ENCODE measurements around the gene INHBE. TPM values are rescaled to one million over a fixed set of nuclear protein-coding genes. Genes with fewer than 3 reads are reported as not detected.
"Not testable (repeated sequence)": the region's sequence is repeated elsewhere in the genome, so short reads cannot be mapped to it uniquely, and the experiment has no call there.

Gene INHBE
- polyA plus RNA-seq, 3 donors: not detected

DNA sequence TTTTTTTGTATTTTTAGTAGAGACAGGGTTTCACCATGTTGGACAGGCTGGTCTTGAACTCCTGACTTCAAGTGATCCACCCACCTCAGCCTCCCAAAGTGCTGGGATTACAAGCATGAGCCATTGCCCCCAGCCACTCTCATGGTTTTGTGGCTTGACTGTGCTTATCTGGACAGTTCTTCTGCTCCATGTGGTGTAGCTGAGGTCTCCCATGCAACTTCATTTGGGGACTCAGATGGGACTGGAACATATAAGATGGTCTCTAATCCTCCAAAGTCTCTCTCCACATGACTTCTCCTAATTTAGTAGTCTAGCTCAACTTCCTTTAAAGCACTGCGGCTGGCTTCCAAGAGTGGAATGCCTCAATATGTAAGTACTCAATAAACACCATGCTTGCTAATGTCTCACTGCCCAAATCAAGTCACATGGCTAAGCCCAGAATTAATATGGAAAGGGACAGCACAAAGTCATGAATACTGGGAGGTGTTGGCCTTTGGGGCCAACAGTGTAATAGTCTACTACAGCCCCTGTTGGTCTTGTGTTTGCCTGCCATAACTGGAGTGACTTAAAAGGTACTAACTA lies 13.2 kb upstream of the INHBE start:
- intact Hi-C loops (cut with micrococcal nuclease): no loop called here
- H3K4me3 ChIP-seq (replicated peaks in 1 of 3; ENCODE audit: low read depth in 2 of 3, low read length in 3 of 3): no peak overlapping the region
- H3K36me3 Mint-ChIP-seq: no peaks in the 10 kb centered on the region
- H3K4me3 Mint-ChIP-seq: no peak overlapping the region
- no peak overlapping the region for H3K4me2 ChIP-seq (replicated peaks; ENCODE audit: extremely low read depth, low read length, poor library complexity, severe bottlenecking)
- H3K9me3 Mint-ChIP-seq: peaks cover 2 to 21% (median 14%) of the 10 kb centered on the region in 7 donors
- H3K9me3 ChIP-seq (replicated peaks in 1 of 2; ENCODE audit: control insufficient read depth in 1 of 2, insufficient read depth in 1 of 2, low read length in 2 of 2): peaks cover 6 to 7% of the 10 kb centered on the region in 2 donors
- no peaks in the 10 kb centered on the region for H4K20me1 ChIP-seq (ENCODE audit: insufficient read depth, low read length)
- TF ChIP-seq, protein P1, sequence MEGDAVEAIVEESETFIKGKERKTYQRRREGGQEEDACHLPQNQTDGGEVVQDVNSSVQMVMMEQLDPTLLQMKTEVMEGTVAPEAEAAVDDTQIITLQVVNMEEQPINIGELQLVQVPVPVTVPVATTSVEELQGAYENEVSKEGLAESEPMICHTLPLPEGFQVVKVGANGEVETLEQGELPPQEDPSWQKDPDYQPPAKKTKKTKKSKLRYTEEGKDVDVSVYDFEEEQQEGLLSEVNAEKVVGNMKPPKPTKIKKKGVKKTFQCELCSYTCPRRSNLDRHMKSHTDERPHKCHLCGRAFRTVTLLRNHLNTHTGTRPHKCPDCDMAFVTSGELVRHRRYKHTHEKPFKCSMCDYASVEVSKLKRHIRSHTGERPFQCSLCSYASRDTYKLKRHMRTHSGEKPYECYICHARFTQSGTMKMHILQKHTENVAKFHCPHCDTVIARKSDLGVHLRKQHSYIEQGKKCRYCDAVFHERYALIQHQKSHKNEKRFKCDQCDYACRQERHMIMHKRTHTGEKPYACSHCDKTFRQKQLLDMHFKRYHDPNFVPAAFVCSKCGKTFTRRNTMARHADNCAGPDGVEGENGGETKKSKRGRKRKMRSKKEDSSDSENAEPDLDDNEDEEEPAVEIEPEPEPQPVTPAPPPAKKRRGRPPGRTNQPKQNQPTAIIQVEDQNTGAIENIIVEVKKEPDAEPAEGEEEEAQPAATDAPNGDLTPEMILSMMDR (IDR thresholded peaks at IDR 0.05): no peak
- H3K4me1 Mint-ChIP-seq: peaks cover 5% of the 10 kb centered on the region
- H3K36me3 ChIP-seq (replicated peaks in 1 of 2; ENCODE audit: control insufficient read depth in 1 of 2, insufficient read depth in 2 of 2, low read length in 2 of 2): no peaks in the 10 kb centered on the region
- WGBS (ENCODE audit: insufficient coverage): no CpG with 5 or more reads among the region's 1 CpG
- no peaks in the 10 kb centered on the region for H3K27me3 ChIP-seq (ENCODE audit: control insufficient read depth in 2 of 2, insufficient read depth in 2 of 2, low read length in 2 of 2)
- H3K4me1 ChIP-seq (ENCODE audit: control insufficient read depth in 1 of 2, insufficient read depth in 2 of 2, low read length in 2 of 2): no peaks in the 10 kb centered on the region
- no peak overlapping the region for H3K9ac ChIP-seq (ENCODE audit: insufficient read depth, low read length, poor library complexity, severe bottlenecking)
- H3K27ac Mint-ChIP-seq: no peak overlapping the region
- no peak for DNase-seq
- no peak overlapping the region for H2AFZ ChIP-seq (ENCODE audit: insufficient read depth, low read depth, low read length, poor library complexity, severe bottlenecking)
- no peak overlapping the region for H3K27ac ChIP-seq (ENCODE audit: low read depth in 1 of 2, low read length in 2 of 2)
- H3K27me3 Mint-ChIP-seq (ENCODE audit: low read depth in 3 of 3): peaks cover 0 to 1% (median 0%) of the 10 kb centered on the region in 3 donors
- H3K79me2 ChIP-seq (ENCODE audit: insufficient read depth, low read length): no peaks in the 10 kb centered on the region

GRCh38 chr12:57444337-57444736 lies 10.8 kb upstream of the INHBE start:
- H3K4me2 ChIP-seq (replicated peaks; ENCODE audit: extremely low read depth, low read length, poor library complexity, severe bottlenecking); intact Hi-C loops (cut with micrococcal nuclease); H3K36me3 Mint-ChIP-seq; H3K27ac Mint-ChIP-seq; H3K36me3 ChIP-seq (replicated peaks in 1 of 2; ENCODE audit: control insufficient read depth in 1 of 2, insufficient read depth in 2 of 2, low read length in 2 of 2); H3K27me3 Mint-ChIP-seq (ENCODE audit: low read depth in 3 of 3); H3K9ac ChIP-seq (ENCODE audit: insufficient read depth, low read length, poor library complexity, severe bottlenecking); H3K4me1 ChIP-seq (ENCODE audit: control insufficient read depth in 1 of 2, insufficient read depth in 2 of 2, low read length in 2 of 2); H2AFZ ChIP-seq (ENCODE audit: insufficient read depth, low read depth, low read length, poor library complexity, severe bottlenecking); H4K20me1 ChIP-seq (ENCODE audit: insufficient read depth, low read length); H3K27ac ChIP-seq (ENCODE audit: low read depth in 1 of 2, low read length in 2 of 2); H3K27me3 ChIP-seq (ENCODE audit: control insufficient read depth in 2 of 2, insufficient read depth in 2 of 2, low read length in 2 of 2); DNase-seq; H3K9me3 ChIP-seq (replicated peaks in 1 of 2; ENCODE audit: control insufficient read depth in 1 of 2, insufficient read depth in 1 of 2, low read length in 2 of 2); H3K4me3 Mint-ChIP-seq; H3K79me2 ChIP-seq (ENCODE audit: insufficient read depth, low read length); H3K4me3 ChIP-seq (replicated peaks in 1 of 3; ENCODE audit: low read depth in 2 of 3, low read length in 3 of 3); H3K4me1 Mint-ChIP-seq: not testable (repeated sequence)
- 100% methylated on average over 1 of the region's 6 CpGs for WGBS (ENCODE audit: insufficient coverage)
- H3K9me3 Mint-ChIP-seq: peaks cover 0 to 17% (median 10%) of the 10 kb centered on the region in 7 donors
